Upper lobe of right lung (tissue), 1 donor: ENCODE data around the gene RFWD3. TPM values are rescaled to one million over a fixed set of nuclear protein-coding genes. Genes with fewer than 3 reads are reported as not detected.

Experiments
- ATAC-seq: fragments of 200-7000 bp; cut with Tn5 transposase; one replicate; pipeline ENCODE4 v1.9.1; 2020; ENCODE audit warnings: mild to moderate bottlenecking, moderate library complexity
- DNase-seq: peaks from one replicate; pipeline ENCODE4 v3.0.0-alpha.2; 2020
- H3K27ac ChIP-seq: fragments of 200-600 bp; one replicate; pipeline ENCODE4 v1.8.0; 2022
- H3K27me3 ChIP-seq: fragments of 200-600 bp; one replicate; pipeline ENCODE4 v1.8.0; 2022; ENCODE audit warnings: mild to moderate bottlenecking
- H3K36me3 ChIP-seq: fragments of 200-600 bp; one replicate; pipeline ENCODE4 v1.8.0; 2022
- H3K4me1 ChIP-seq: fragments of 200-600 bp; one replicate; pipeline ENCODE4 v1.8.0; 2022
- H3K4me3 ChIP-seq: fragments of 200-600 bp; one replicate; pipeline ENCODE4 v1.8.0; 2022; ENCODE audit warnings: mild to moderate bottlenecking
- H3K9me3 ChIP-seq: fragments of 200-600 bp; one replicate; pipeline ENCODE4 v1.8.0; 2022
- CTCF ChIP-seq: fragments of 200-600 bp; IDR thresholded peaks from one replicate; pipeline ENCODE4 v1.8.0; 2022; ENCODE audit warnings: antibody characterized with exemption
- intact Hi-C: fragments of 100-400 bp; cut with DNase I; formaldehyde crosslinking; loops from one replicate; pipeline ENCODE4 v1.11.0; 2022
- total RNA-seq: library from RNA; stranded (reverse); fragmentation: NEBNext Ultra II Directional; extraction: Animal tissue kit (Norgen Biotek cat#: 25700); gene quantifications from one replicate; pipeline ENCODE4 v1.2.1, GENCODE V29; 2021
- donor health status: DM: no; HTN: yes; CAD: no; lungs with severe emphysema.

Gene RFWD3
- total RNA-seq, 1 donor from 2014 or later = 16.7 TPM

GRCh38 chr16:74583926-74584666, 82.6 kb downstream of the RFWD3 start:
- Histone ChIP-seq H3K9me3 (no peaks in the 10 kb centered on the region), H3K4me1 (peaks cover 4% of the 10 kb centered on the region), H3K27me3 (no peaks in the 10 kb centered on the region), H3K4me3 (no peak overlapping the region), H3K27ac (no peak overlapping the region), H3K36me3 (no peaks in the 10 kb centered on the region)
- no peak for TF ChIP-seq CTCF
- ATAC-seq = no peak
- intact Hi-C loops = no loop called here
- DNase-seq = no peak

- intact Hi-C loops = no loop called here
- ATAC-seq = no peak
Measured at GRCh38 chr16:74582970-74583369, 83.7 kb downstream of the RFWD3 start.

GRCh38 chr16:74580833-74581232, 85.8 kb downstream of the RFWD3 start:
- intact Hi-C loops = no loop called here
- peaks cover 7% of the 10 kb centered on the region for H3K4me1 ChIP-seq
- H3K27ac ChIP-seq = no peak overlapping the region
- H3K27me3 ChIP-seq = no peaks in the 10 kb centered on the region
- no peaks in the 10 kb centered on the region for H3K9me3 ChIP-seq
- no peak overlapping the region for H3K4me3 ChIP-seq
- TF ChIP-seq CTCF = no peak
- ATAC-seq = no peak
- no peak for DNase-seq
- H3K36me3 ChIP-seq = no peaks in the 10 kb centered on the region

More at GRCh38 chr16:74582970-74583369, 83.7 kb downstream of the RFWD3 start:
- no peak overlapping the region for H3K4me3 ChIP-seq
- no peak for TF ChIP-seq CTCF
- H3K4me1 ChIP-seq = peaks cover 4% of the 10 kb centered on the region
- H3K27me3 ChIP-seq = no peaks in the 10 kb centered on the region
- no peak overlapping the region for H3K27ac ChIP-seq
- no peaks in the 10 kb centered on the region for H3K9me3 ChIP-seq
- no peaks in the 10 kb centered on the region for H3K36me3 ChIP-seq
- DNase-seq = no peak

- TF ChIP-seq CTCF = no peak
- Histone ChIP-seq H3K9me3 (no peaks in the 10 kb centered on the region), H3K36me3 (no peaks in the 10 kb centered on the region), H3K4me3 (no peak overlapping the region), H3K27ac (no peak overlapping the region), H3K27me3 (no peaks in the 10 kb centered on the region), H3K4me1 (peaks cover 7% of the 10 kb centered on the region)
- DNase-seq (no peak), ATAC-seq (no peak)
- intact Hi-C loops = no loop called here
Measured at GRCh38 chr16:74578838-74579237, 87.8 kb downstream of the RFWD3 start.

- intact Hi-C loops = no loop called here
- H3K4me1 ChIP-seq = peaks cover 7% of the 10 kb centered on the region
Measured at GRCh38 chr16:74578433-74578832, 88.2 kb downstream of the RFWD3 start.

More at GRCh38 chr16:74578433-74578832, 88.2 kb downstream of the RFWD3 start:
- no peak for ATAC-seq
- DNase-seq = no peak
- Histone ChIP-seq H3K36me3 (no peaks in the 10 kb centered on the region), H3K4me3 (no peak overlapping the region), H3K9me3 (no peaks in the 10 kb centered on the region), H3K27me3 (no peaks in the 10 kb centered on the region), H3K27ac (no peak overlapping the region)
- no peak for TF ChIP-seq CTCF
